AG09309 (cell line): Measurements from ENCODE around the gene ATP9B.
"Not testable (repeated sequence)": the region's sequence is repeated elsewhere in the genome, so short reads cannot be mapped to it uniquely, and the experiment has no call there.

Source experiments
- DNase-seq: peaks from one replicate; pipeline ENCODE4 v3.0.0-alpha.2; 2010; ENCODE audit warnings: low read depth
- H3K4me3 ChIP-seq: 2 replicates; pipeline ENCODE4 v1.5.1; 2011; ENCODE audit warnings: mild to moderate bottlenecking, low read depth, low read length, moderate library complexity; ENCODE audit not compliant: control insufficient read depth
- TF ChIP-seq, protein P1 (sequence below): IDR thresholded peaks from 2 replicates; pipeline ENCODE4 v1.5.1; 2011; ENCODE audit warnings: mild to moderate bottlenecking, low read depth, low read length, inconsistent platforms; ENCODE audit not compliant: insufficient read depth, control insufficient read depth; ENCODE audit errors: missing control alignments

The ATP9B gene

DNA sequence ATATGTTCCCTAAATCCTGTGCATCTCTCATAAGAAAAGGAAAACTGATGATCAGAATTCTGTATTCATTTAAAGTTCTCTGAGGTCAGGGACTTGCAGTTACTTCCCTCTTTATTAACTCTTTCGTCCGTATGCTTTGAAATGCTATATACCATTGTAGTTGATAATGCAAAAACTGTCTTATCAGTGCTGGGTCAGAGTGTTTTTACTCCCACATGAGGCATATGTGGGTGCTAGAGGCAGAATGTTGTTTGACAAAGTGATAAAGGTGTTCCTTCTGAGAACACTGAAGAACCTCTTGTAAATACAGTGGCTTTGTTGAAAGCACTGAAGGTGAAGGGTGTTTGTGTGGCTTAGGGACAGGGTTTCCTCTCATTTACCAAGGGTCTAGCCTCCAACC lies 190.0 kb downstream of the ATP9B start:
- H3K4me3 ChIP-seq: no peak overlapping the region
- no peak for DNase-seq
- TF ChIP-seq, protein P1, sequence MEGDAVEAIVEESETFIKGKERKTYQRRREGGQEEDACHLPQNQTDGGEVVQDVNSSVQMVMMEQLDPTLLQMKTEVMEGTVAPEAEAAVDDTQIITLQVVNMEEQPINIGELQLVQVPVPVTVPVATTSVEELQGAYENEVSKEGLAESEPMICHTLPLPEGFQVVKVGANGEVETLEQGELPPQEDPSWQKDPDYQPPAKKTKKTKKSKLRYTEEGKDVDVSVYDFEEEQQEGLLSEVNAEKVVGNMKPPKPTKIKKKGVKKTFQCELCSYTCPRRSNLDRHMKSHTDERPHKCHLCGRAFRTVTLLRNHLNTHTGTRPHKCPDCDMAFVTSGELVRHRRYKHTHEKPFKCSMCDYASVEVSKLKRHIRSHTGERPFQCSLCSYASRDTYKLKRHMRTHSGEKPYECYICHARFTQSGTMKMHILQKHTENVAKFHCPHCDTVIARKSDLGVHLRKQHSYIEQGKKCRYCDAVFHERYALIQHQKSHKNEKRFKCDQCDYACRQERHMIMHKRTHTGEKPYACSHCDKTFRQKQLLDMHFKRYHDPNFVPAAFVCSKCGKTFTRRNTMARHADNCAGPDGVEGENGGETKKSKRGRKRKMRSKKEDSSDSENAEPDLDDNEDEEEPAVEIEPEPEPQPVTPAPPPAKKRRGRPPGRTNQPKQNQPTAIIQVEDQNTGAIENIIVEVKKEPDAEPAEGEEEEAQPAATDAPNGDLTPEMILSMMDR: no peak

DNA sequence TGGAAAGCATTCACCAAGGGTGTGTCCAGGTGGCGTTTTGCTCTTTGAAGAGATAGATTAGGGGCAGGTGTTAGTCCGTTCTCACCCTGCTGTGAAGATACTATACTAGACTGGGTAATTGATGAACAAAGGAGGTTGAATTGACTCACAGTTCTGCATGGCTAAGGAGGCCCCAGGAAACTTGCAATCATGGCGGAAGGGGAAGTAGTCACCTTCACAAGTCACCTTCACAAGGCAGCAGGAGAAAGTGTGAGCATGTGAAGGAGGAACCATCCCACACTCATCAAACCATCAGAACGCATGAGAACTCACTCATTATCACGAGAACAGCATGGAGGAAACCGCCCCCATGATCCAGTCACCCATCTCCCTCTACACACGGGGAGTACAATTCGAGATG lies 190.8 kb downstream of the ATP9B start:
- TF ChIP-seq, protein P1: no peak
- no peak overlapping the region for H3K4me3 ChIP-seq
- no peak for DNase-seq

DNA sequence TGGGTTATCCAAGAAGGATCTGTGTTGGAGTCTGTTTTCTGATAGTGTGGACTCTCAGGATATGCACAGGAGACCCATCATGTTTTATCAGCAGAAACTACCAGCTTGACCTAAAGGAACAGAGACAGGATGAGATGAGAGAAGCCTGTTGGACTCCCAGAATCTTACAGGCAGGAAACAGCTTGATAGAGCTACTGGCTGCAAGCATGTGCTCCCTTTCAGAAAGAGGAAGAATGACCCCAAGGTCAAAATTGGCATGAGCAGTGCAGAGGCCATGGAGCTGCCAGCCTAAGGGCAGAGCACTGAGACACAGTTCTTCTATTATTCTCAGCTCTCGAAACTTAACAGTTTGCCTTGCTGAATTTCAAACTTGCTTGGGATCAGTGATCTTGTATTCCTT lies 191.3 kb downstream of the ATP9B start:
- TF ChIP-seq, protein P1: no peak
- no peak overlapping the region for H3K4me3 ChIP-seq
- no peak for DNase-seq

DNA sequence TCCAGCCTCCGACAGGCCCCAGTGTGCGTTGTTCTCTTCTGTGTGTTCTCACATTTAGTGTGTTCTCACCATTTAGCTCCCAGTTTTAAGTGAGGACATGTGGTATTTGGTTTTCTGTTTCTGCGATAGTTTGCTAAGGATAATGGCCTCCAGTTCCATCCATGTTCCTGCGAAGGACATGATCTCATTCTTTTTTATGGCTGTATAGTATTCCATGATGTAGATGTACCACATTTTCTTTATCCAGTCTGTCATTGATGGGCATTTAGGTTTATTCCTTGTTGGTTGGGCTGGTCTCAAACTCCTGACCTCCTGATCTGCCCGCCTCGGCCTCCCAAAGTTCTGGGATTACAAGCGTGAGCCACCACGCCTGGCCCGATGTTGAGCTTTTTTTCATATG lies 195.9 kb downstream of the ATP9B start:
- H3K4me3 ChIP-seq, DNase-seq: not testable (repeated sequence)

DNA sequence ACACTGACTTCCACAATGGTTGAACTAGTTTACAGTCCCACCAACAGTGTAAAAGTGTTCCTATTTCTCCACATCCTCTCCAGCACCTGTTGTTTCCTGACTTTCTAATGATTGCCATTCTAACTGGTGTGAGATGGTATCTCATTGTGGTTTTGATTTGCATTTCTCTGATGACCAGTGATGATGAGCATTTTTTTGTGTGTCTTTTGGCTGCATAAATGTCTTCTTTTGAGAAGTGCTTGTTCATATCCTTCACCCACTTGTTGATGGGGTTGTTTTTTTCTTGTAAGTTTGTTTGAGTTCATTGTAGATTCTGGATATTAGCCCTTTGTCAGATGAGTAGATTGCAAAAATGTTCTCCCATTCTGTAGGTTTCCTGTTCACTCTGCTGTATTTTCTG lies 202.6 kb downstream of the ATP9B start:
- not testable (repeated sequence) for H3K4me3 ChIP-seq, DNase-seq

DNA sequence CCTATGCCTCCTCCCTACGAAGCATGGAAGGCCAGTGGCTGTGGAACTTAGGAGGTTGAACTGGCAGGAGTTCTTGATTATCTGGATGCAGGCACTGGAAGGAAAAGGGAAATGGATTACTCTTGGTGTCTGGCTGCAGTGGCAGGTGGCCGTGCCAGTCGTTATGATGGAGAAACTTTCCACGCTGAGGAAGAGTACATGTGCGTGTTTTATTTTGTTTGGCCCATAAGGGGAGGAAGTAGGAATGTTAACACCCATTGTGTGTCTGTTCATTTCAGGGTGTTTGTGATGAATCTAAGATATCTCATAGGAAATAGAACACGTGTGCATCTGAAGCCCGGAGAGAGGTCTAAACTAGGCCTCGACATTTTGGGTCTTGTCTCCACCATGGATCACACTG lies 203.7 kb downstream of the ATP9B start:
- TF ChIP-seq, protein P1: no peak
- no peak overlapping the region for H3K4me3 ChIP-seq
- DNase-seq: no peak

DNA sequence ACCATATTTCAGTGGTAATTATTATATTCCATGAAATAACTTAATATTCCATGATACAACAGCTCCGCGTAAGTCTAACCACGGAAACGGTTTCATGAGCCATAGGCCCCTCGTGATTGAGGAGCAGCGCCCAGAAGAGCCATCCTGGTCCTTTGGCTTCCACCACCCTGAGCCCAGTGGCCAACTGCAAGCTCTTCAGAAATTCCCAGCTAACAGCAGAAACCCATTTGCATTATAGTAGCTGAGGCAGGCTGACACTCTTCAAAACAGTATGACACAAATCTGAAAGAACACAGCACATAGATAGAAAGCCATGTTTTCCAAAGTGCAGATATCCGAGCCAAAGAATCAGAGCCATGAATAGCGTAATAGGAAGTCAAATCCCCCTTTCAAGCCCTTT lies 205.6 kb downstream of the ATP9B start:
- no peak overlapping the region for H3K4me3 ChIP-seq
- no peak for DNase-seq
- TF ChIP-seq, protein P1: no peak

DNA sequence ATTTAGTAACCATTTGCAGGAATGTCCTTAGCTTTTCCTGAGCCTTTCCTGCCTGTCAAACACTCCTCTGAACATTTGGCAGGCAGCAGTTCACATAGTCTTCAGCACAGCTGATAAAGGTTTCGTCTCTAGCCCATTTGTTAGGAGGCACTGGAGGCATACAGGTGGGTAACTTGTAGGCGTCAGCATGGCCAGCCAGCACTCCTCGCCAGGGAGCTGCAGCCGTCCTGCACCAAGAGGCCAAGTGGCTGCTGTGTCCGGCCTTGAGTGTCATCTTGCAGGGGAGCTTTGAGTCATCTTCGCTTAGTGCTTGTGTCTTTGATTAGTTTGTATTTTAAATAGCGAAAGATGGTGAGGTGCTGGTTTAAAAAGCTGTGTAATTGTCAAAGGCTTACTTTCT lies 206.3 kb downstream of the ATP9B start:
- DNase-seq: no peak
- TF ChIP-seq, protein P1: no peak
- no peak overlapping the region for H3K4me3 ChIP-seq
